Measurements from ENCODE around the gene FAM89B. TPM values are rescaled to one million over a fixed set of nuclear protein-coding genes. Genes with fewer than 3 reads are reported as not detected.

FAM89B gene
- total and polyA plus RNA-seq, 2 donors (not counting 1 experiment from before 2014, with no cell fraction given): 30.4 to 50.2 TPM

DNA sequence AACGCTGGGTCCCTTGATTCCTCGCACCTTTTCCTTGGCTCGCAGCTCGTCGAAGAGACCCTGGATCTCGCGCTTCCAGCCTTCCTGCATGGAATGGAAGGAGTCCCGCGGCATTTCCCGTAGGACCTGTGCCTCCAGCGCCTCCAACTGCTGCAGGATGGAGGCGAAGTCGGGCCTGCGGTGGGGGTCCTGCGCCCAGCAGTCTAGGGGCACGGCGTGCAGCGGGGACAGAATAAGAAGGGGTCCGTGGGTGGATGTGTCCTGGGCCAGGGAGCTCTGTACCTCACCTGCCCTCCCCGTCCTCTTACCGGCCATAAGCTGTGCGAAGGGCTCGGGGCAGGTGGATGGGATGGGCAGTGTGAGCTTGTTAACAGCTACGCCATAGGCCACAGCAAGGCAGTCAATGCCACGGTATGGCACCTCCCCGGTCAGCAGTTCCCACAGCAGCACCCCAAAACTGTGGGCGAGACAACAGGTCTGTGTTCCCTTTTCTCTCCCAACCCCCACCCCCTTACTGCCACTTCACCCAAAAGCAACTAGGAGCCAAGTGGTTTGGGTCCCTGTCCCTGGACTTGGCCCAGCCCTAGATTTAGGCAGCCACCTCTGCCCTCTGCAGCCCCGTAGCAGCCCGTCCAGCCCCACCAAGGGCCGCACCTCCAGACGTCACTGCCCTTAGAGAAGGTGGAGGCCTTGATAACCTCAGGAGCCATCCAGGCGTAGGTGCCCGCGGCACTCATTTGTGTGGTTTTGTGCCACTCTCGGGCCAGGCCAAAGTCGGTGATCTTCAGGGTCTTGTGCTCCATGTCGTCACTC is 35.5 kb downstream of the FAM89B start:
- 97% methylated on average over 36 of the region's 37 CpGs for whole genome bisulfite sequencing (ENCODE audit: insufficient coverage)
- H3K9me3 Mint-ChIP-seq (ENCODE audit: insufficient read depth): no peaks in the 10 kb centered on the region
- DNase-seq: no peak
- Histone ChIP-seq H4K20me1 (ENCODE audit: control insufficient read depth, insufficient read depth, low read length, poor library complexity, severe bottlenecking) (peaks cover 41% of the 10 kb centered on the region), H3K4me1 (ENCODE audit: control insufficient read depth in 2 of 2, insufficient read depth in 2 of 2, low read length in 2 of 2) (peaks cover 32 to 34% of the 10 kb centered on the region in 2 donors), H3K4me3 (ENCODE audit: control extremely low read depth in 1 of 5, extremely low read depth in 1 of 5, insufficient read depth in 1 of 5, low read depth in 2 of 5, low read length in 4 of 5) (no peak overlapping the region), H2AFZ (ENCODE audit: insufficient read depth, low read depth, low read length, poor library complexity, severe bottlenecking) (no peak overlapping the region), H3K79me2 (ENCODE audit: control insufficient read depth, insufficient read depth, low read length) (peaks cover 32% of the 10 kb centered on the region), H3K9me3 (ENCODE audit: control extremely low read depth in 1 of 3, control insufficient read depth in 2 of 3, insufficient read depth in 1 of 3, low read length in 2 of 3) (peaks cover 0 to 7% (median 0%) of the 10 kb centered on the region in 3 donors), H3K27me3 (replicated peaks in 1 of 4; ENCODE audit: control extremely low read depth in 1 of 4, control insufficient read depth in 3 of 4, insufficient read depth in 4 of 4, low read length in 3 of 4) (no peaks in the 10 kb centered on the region), H3K36me3 (replicated peaks in 1 of 2; ENCODE audit: control extremely low read depth in 1 of 2, control insufficient read depth in 1 of 2, extremely low read depth in 1 of 2, insufficient read depth in 2 of 2, low read length in 1 of 2) (peaks cover 1 to 74% of the 10 kb centered on the region in 2 experiments), H3K9ac (ENCODE audit: low read length) (no peak overlapping the region), H3K27ac (ENCODE audit: low read length in 2 of 2) (no peak overlapping the region), H3K4me2 (replicated peaks; ENCODE audit: low read depth, low read length, poor library complexity, severe bottlenecking) (no peak overlapping the region)
- H3K4me1 Mint-ChIP-seq: peaks cover 45% of the 10 kb centered on the region
- H3K27me3 Mint-ChIP-seq: no peaks in the 10 kb centered on the region
- TF ChIP-seq CTCF (IDR thresholded peaks at IDR 0.05): no peak
- TF ChIP-seq EZH2 (IDR thresholded peaks at IDR 0.05; ENCODE audit: borderline replicate concordance, insufficient read depth, low read depth, low read length, poor library complexity, severe bottlenecking): no peak
- ATAC-seq (ENCODE audit: low read depth): no peak
- CTCF ChIA-PET: interaction anchor here (1.2 kb wide), 1 partner anchor 14 kb away, joined by 5 read pairs; no protein-coding TSS in a partner anchor
- intact Hi-C loops (cut with micrococcal nuclease): no loop called here
- POLR2A ChIA-PET: interaction anchor here (0.7 kb wide), 1 partner anchor 438 kb away, joined by 3 read pairs; no protein-coding TSS in a partner anchor
- no peak overlapping the region for H3K4me3 Mint-ChIP-seq
- no peak overlapping the region for H3K27ac Mint-ChIP-seq

GRCh38 chr11:65609229-65609628 is 36.9 kb downstream of the FAM89B start:
- no peak overlapping the region for H3K4me3 ChIP-seq (ENCODE audit: control extremely low read depth in 1 of 5, extremely low read depth in 1 of 5, insufficient read depth in 1 of 5, low read depth in 2 of 5, low read length in 4 of 5)
- TF ChIP-seq CTCF (IDR thresholded peaks at IDR 0.05): no peak
- no peaks in the 10 kb centered on the region for H3K27me3 ChIP-seq (replicated peaks in 1 of 4; ENCODE audit: control extremely low read depth in 1 of 4, control insufficient read depth in 3 of 4, insufficient read depth in 4 of 4, low read length in 3 of 4)
- DNase-seq: no peak
- no peak overlapping the region for H3K4me3 Mint-ChIP-seq
- peak overlapping the region; percentile 53 for H3K27ac Mint-ChIP-seq
- peaks cover 0 to 5% (median 0%) of the 10 kb centered on the region in 3 donors for H3K9me3 ChIP-seq (ENCODE audit: control extremely low read depth in 1 of 3, control insufficient read depth in 2 of 3, insufficient read depth in 1 of 3, low read length in 2 of 3)
- peaks cover 32 to 35% of the 10 kb centered on the region in 2 donors for H3K4me1 ChIP-seq (ENCODE audit: control insufficient read depth in 2 of 2, insufficient read depth in 2 of 2, low read length in 2 of 2)
- peaks cover 41% of the 10 kb centered on the region for H4K20me1 ChIP-seq (ENCODE audit: control insufficient read depth, insufficient read depth, low read length, poor library complexity, severe bottlenecking)
- no peak overlapping the region for H3K27ac ChIP-seq (ENCODE audit: low read length in 2 of 2)
- peaks cover 44% of the 10 kb centered on the region for H3K79me2 ChIP-seq (ENCODE audit: control insufficient read depth, insufficient read depth, low read length)
- ChIA-PET CTCF (interaction anchor here (1.9 kb wide), 1 partner anchor 32 kb away, joined by 5 read pairs; no protein-coding TSS in a partner anchor), POLR2A (interaction anchor here (1.0 kb wide), 1 partner anchor 17 kb away, joined by 4 read pairs; no protein-coding TSS in a partner anchor)
- WGBS (ENCODE audit: insufficient coverage): 87% methylated on average over 3 of the region's 3 CpGs
- H3K9me3 Mint-ChIP-seq (ENCODE audit: insufficient read depth): no peaks in the 10 kb centered on the region
- H3K4me2 ChIP-seq (replicated peaks; ENCODE audit: low read depth, low read length, poor library complexity, severe bottlenecking): no peak overlapping the region
- H3K27me3 Mint-ChIP-seq: no peaks in the 10 kb centered on the region
- H3K4me1 Mint-ChIP-seq: peaks cover 42% of the 10 kb centered on the region
- H3K9ac ChIP-seq (ENCODE audit: low read length): no peak overlapping the region
- H3K36me3 ChIP-seq (replicated peaks in 1 of 2; ENCODE audit: control extremely low read depth in 1 of 2, control insufficient read depth in 1 of 2, extremely low read depth in 1 of 2, insufficient read depth in 2 of 2, low read length in 1 of 2): peaks cover 1 to 63% of the 10 kb centered on the region in 2 experiments
- intact Hi-C loops (cut with micrococcal nuclease): no loop called here
- no peak for ATAC-seq (ENCODE audit: low read depth)
- no peak overlapping the region for H2AFZ ChIP-seq (ENCODE audit: insufficient read depth, low read depth, low read length, poor library complexity, severe bottlenecking)
